Stimulated activated CD8-positive, alpha-beta memory T cell treated with anti-CD3 and anti-CD28 coated beads, Interleukin-12 subunit alpha, Interleukin-12 subunit beta, amount 100 ng/mL, for 24 hours (primary cell): ENCODE measurements around the gene SNRPF.

Experiments
- DNase-seq: peaks from one replicate; pipeline ENCODE4 v3.0.0-alpha.2; 2020; ENCODE audit errors: extremely low read depth

The SNRPF gene

DNA sequence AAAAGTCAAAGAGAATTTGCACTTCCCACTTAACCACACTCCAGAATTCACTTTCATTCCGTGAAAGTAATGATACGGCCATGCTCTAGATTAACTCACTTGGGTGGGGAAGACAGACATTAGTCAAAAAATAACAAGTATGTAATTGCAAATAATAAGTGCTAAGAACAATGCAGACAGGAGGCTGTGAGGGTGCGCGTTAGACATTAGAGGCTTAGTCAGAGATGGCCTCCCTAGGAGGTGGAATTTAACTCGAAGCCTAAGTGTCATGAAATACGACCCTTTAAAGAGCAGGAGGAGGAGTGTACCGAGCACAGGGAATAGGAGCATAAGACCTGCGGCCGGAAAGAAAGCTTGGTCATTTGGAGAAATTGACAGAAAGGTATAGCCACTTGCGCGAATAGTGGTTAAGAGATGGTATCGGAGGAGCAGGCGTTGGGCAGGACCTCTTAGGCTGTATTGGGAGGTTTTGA lies 628 bp downstream of the SNRPF start:
- DNase-seq = no peak

DNA sequence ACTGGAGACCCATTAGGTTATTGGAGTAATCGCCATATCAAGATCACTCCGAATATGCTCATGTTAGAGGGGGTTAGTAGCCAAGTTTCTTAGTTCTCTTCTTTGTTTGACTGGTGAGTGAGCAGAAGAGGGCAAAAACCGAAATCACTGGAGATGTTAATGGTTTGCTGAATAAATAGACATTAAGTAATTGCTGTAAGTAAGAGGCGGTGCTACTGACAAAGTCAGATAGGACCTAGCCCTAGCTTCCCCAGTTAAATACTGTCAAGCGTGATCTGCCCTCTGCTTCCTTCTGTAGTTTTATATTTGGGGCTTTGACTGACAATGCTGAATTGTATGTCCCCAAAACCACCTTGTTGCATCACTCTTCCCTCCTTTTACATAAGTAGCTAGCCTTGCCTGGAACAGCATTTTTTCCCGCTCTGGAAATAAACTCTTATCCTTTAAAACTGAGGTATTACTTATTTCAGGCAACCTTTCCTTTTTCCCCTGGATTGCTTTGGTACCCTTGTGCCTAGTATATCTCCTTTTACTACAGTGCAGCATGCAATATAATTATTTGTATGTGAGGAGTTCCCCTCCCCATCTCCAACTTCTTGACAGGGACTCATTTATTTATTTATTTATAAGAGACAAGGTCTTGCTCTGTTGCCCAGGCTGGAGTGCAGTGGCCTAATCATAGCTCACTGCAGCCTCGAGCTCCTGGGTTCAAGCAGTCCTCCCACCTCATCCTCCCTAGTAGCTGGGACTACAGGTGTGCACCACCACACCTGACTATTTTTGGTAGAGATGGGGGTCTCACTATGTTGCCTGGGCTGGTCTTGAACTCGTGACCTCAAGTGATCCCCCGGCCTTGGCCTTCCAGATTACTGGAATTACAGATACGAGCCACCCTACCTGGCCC lies 1.4 kb downstream of the SNRPF start:
- no peak for DNase-seq

DNA sequence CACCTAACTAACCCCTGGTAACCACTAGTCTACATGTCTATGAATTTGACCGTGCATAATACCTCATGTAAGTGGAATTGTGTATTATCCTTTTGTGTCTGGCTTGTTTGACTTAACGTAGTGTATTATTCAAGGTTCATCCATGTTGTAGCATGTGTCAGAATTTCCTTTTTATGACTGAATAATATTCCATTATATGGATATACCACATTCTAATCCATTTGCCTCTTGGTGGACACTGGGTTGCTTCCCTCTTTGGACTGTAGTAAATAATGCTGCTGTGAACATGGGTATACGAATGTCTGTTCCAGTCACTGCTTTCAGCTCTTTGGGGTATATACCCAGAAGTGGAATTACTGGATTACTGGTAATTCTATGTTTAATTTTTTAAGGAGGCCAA lies 3.3 kb downstream of the SNRPF start:
- no peak for DNase-seq

GRCh38 chr12:95863337-95863736 lies 4.6 kb downstream of the SNRPF start:
- no peak for DNase-seq

DNA sequence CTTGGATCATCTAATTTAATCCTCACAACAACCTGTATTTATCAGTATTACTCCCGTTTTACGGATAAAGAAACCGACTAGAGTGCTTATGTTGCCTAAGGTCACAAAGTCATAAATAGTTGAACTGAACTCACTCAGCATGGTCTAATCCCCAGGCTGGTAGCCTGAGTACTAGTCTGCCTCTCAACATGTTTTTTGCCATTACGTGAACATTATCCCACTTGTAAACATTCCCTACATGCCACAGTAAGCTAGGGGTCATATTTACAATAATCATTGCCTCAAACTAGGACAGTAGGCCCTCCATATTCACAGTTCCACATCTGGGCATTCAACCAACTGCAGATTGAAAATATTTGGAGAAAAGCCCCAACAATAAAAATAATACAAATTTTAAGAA lies 12.1 kb downstream of the SNRPF start:
- DNase-seq = no peak

DNA sequence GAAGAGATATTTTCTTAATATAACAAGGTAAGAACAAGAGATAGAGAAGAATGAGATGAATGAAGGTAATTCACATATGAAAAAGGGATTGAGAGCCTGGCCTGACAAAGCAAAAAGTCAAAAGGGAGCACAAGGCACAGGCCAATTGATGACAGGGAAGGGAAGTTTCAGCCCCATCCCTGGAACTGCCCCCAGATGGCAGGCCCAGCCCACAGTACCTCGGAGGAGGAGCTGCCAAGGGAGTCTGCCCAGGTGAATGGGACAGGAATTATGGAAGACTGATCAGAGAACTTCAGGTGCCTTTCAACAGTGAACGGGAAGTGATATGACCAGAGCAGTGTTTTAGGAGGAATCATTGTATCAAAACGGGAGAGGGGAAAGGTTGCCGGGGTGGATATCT lies 15.7 kb downstream of the SNRPF start:
- DNase-seq = no peak

DNA sequence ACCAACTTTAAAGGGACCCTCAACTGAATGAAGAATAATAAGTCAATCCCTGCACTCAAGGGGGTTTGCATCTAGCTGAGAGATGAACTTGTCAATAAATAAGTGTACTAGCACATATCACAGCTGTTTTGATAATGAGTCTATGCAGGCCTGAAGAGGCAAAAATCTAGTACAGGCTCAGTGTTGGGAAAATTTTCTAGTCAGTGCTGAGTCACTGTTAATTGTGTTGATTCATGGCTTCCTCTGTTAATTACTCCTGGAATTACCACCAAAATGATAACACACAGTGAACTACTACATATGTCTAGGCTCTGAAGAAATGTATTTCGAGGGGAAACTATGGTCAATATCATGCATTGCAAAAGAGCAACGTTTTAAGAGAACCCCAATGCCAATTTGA lies 18.9 kb downstream of the SNRPF start:
- no peak for DNase-seq

GRCh38 chr12:95880895-95881294 lies 22.1 kb downstream of the SNRPF start:
- DNase-seq = no peak

DNA sequence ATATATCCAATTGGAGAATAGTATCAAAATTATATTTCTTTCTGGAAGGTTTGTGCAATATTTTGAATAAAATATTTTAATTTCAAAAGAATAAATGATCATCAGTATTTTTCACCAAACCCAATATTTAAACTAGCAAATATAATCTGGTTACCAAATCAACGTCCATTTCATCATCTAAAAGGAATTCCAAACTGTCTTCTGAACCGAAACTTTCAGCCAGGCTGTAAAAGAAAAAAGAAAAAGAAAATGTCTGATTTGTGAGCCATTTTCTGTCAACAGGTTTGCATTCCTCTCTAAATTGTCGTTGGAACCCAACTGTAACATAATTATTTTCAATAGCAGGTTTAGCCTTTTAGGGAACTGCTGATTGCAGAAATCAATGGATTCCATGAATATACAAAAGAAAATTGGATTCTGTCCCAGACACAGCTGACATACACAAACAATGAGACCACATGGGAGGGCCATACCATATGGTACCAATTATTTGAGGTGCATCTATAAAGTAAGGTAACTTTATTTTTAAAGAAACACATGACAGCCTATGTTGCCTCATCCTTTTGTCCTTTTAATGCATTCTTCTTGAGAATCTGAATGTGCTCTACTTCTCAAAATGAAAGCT lies 22.7 kb downstream of the SNRPF start:
- DNase-seq = no peak

- no peak for DNase-seq
Measured at GRCh38 chr12:95882080-95882479, 23.3 kb downstream of the SNRPF start.

DNA sequence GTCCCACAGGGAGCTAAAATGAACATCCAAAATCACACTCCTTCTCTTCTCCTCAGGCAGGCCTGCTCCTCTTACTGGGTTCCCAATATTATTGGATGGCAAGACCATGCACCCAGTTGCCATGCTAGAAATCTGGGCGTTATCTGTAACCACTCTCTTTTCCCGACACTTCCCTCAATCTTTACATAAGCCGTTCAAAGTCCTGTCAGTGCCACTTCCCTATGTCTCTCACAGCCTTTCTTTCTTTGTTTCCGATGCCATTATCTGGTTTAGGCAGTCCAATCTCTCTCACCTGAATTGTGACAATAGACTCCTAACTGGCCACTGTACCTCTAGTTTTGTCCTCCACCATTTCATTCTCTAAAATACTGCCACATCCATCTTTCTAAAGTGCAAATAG lies 24.1 kb downstream of the SNRPF start:
- DNase-seq = no peak

DNA sequence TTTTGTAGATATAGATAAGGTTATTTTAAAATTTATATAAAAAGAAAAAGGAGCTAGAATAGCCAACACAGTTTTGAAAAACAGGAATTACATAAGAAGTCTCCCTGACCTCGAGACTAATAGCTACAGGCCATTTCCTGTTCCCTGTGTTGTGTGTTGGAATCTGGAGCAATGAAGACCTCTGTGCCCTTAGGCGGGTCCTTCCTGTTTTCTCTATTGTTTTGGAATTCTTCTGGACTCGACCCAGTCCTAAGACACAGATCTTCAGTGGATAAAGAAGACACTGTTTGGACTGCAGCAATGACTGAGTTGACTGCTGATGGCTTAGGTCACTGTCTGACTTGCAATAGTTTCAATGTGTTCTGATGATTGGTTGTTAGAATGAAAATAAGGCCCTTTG lies 26.2 kb downstream of the SNRPF start:
- DNase-seq = no peak

GRCh38 chr12:95887311-95887710 lies 28.6 kb downstream of the SNRPF start:
- no peak for DNase-seq

GRCh38 chr12:95890958-95891357 lies 32.2 kb downstream of the SNRPF start:
- DNase-seq = no peak

DNA sequence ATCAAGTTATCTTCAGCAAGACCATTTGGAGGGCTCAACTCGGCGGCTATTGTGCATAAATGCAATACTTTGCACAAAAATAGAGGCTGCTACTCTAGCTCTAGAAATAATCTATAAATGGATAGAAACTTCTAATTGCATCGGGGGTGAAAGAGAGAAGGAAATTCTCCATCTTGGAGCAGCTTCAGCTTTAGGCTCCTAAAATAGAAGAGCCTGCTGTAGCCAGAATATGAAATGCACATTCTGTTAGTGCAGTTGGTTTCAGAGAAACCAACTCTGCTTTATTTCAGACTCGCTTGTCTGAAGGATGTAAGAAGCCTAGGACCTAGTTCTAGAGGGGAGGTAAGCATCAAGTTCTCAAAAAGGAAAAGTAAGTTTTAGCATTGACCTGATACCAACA lies 38.1 kb downstream of the SNRPF start:
- DNase-seq = no peak

DNA sequence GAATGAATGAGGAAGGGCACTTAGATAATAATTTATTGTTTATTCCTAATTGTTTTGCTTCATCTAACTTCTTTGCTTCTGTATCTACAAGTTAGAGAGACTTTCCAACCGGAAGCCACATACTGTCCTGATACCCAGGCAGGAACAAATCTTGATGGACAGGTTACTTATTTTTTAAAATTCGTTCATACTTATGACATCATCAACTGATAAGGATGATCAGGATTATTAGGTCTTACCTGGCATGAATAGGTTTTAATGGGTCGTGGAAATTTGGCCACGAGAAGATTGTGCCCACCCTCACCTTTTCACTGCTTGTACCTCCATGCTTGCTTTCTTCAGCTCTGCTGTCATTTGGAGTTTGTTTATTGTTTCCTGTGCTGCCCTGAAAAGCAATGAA lies 39.3 kb downstream of the SNRPF start:
- no peak for DNase-seq

DNA sequence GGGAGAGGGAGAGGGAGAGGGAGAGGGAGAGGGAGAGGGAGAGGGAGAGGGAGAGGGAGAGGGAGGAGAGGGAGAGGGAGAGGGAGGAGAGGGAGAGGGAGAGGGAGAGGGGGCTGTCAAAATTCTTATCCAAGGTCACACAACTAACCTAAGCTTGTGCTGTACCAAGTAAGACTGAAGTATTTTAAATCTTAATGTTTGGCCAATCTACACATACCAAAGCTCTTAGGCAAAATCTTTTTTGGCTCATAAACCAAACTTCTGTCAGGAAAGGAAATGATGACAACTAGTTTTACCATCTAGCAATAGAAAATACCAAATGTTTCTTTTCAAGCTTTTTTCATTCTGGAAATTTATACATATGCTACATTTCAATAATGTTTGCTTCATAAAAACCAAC lies 49.8 kb downstream of the SNRPF start:
- no peak for DNase-seq

GRCh38 chr12:95909871-95910270 lies 51.1 kb downstream of the SNRPF start:
- no peak for DNase-seq
